Measurements from ENCODE around the gene DFFA.
"Not testable (repeated sequence)": the region's sequence is repeated elsewhere in the genome, so short reads cannot be mapped to it uniquely, and the experiment has no call there.

The DFFA gene

DNA sequence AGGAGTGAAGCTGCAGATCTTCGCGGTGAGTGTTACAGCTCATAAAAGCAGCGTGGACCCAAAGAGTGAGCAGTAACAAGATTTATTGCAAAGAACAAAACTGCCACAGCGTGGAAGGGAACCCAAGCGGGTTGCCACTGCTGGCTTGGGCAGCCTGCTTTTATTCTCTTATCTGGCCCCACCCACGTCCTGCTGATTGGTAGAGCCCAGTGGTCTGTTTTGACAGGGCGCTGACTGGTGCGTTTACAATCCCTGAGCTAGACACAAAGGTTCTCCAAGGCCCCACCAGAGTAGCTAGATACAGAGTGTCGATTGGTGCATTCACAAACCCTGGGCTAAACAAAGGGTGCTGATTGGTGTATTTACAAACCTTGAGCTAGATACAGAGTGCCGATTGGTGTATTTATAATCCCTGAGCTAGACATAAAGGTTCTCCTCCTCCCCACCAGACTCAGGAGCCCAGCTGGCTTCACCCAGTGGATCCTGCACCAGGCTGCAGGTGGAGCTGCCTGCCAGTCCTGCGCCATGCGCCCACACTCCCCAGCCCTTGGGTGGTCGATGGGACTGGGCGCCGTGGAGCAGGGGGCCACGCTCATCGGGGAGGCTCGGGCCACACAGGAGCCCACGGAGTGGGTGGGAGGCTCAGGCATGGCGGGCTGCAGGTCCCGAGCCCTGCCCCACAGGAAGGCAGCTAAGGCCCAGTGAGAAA lies 46.3 kb downstream of the DFFA start:
- not testable (repeated sequence) for DNase-seq

DNA sequence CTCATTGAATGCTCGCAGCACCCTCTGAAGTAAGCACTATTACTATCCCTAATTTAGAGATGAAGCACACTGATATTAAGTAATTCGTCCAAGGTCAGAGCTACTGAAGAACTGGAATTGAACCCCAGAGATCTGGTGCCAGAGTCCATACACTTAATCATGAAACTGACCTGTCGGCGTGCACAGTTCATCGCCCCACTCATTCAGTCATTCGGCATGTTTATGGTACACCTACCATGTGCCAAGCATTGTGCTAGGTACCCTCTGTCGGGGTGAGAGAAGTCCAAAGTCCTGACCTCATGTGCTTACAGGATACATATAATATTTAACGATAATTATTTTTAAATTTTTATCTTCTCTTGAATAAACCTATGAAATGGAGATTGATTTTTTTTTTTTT lies 47.7 kb downstream of the DFFA start:
- no peak for DNase-seq

DNA sequence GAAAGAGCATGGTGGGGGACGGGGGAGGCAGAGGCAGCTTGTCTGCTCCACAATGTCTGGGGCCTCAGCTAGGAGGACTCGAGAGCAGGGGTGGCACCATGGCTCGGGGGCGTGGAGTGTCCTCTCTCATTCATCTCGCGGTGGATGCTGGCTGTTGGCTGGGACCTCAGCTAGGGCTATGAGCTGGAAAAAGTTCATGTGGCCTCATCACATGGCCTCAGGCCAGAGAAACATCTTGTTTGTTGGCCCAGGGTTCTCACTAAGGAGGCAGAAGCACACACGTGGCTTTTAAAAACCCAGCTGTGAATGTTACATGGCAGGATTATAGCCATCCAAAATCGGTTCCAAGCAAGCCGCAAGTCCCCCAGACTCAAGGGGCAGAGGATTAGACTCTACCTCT lies 48.3 kb downstream of the DFFA start:
- DNase-seq, result no peak

DNA sequence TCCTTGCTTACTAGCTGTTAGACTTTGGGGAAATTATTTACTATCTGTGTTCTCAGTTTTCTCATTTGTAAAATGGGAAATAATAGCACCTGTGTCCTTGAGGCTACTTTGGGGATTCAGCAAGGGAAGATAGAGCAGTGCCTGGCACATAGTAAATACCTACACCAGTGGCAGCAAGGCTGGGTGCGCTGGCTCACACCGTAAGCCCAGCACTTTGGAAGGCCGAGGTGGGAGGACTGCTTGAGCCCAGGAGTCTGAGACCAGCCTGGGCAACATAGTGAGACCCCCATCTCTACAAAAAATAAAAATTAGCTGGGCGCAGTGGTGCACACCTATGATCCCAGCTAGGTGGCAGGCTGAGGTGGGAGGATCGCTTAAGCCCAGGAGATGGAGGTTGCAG lies 50.7 kb downstream of the DFFA start:
- no peak for DNase-seq

DNA sequence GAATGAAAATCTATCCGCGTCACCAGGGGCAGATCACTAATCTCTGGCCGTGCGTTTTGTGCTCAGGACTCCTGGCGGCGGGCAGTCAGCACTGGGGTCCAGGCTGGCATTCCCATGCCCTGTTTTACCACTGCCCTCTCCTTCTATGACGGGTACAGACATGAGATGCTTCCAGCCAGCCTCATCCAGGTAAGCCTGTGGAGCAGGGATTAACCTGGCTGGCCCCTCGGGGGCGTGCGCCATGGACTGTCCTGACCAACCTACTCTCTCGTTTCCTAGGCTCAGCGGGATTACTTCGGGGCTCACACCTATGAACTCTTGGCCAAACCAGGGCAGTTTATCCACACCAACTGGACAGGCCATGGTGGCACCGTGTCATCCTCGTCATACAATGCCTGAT lies 53.0 kb downstream of the DFFA start:
- DNase-seq, result no peak

DNA sequence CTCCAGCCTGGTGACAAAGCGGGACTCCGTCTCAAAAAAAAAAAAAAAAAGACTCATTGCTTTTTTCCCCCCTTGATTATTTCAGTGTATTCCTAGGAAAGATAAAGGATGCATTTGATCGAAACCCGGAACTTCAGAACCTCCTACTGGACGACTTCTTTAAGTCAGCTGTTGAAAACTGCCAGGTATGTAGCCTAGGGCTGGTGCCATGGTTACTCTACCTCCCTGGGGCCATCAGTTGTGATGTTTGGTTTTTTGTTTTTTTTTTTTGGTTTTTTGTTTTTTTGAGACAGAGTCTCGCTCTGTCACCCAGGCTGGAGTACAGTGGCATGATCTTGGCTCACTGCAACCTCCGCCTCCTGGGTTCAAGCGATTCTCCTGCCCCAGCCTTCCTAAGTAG lies 53.6 kb downstream of the DFFA start:
- not testable (repeated sequence) for DNase-seq

DNA sequence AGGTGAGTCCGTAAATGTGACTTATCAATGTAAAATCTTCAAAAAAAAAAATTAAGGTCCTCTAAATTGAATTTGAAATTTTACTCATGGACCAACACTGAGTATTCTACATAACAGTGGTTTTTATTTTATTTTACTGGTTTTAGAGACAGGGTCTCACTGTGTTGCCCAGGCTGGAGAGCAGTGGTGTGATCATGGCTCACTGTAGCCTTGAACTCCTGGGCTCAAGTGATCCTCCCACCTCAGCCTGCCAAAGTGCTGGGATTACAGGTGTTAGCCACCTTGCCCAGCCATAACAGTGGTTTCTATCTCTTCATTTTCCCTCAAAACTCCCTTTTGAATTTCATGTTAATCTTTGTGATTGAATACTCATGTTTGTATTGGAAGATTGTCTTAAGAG lies 56.4 kb downstream of the DFFA start:
- DNase-seq, result not testable (repeated sequence)

DNA sequence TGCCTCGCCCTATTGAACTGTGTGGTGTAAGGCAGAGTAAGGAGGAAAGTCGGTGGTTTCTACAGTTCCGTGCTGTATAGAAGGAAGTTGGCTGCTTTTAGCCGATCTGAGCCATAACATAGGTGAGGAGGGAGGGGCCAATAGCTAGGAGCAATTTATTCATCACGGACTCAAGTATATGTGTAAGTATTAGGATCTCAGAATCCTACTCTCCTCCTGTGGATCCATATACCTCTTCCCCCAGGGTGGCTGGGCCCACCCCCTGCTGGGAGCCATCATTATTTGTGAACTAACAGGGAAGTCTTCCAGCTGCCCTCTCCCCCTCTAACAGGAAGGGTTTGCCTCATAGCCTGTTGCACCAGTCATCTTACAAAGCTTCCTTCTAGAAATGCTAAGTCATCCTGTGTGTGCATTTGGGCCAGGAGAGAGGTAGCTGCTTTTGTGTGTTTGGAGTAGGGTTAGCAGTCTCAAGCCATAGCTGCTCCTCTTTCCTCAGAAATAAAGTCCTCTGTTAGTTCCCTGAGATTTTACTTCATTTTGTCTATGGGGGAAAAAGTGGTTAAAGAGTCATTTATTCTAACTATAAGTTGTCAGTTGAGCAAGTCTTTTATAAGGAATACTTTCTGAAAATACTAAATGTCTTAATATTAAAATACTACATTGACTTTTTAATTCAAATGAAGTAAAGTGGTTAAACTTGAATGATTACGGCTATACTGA lies 57.0 kb downstream of the DFFA start:
- DNase-seq, result no peak

DNA sequence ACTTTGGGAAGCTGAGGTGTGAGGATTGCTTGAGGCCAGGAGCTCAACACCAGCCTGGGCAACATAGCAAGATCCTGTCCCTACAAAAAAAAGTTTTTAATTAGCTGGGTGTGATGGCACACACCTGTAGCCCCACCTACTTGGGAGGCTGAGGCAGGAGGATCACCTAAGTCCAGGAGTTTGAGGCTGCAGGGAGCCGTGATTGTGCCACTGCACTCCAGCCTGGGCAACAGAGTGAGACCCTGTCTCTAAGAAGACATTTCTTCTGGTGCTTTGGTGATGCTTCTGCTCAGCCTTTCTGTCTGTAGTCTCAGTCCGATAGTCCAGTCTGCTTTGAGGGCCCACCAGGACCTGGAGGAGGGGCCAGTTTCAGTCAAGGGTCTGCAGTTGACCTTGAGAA lies 65.1 kb downstream of the DFFA start:
- no peak for DNase-seq
